Mucosa of rectum (tissue), 2 donors: Measurements from ENCODE around the gene SLC1A2.
A peak's percentile ranks its signal among the peaks of the same experiment; 100 is the strongest.
"Not testable (repeated sequence)": the region's sequence is repeated elsewhere in the genome, so short reads cannot be mapped to it uniquely, and the experiment has no call there.

Experiments
- H3K27ac ChIP-seq, 2 donors: one replicate each; pipeline ENCODE4 v1.7.0; 2013; ENCODE audit warnings: inconsistent platforms in 2 of 2, low read depth in 2 of 2, low read length in 2 of 2
- H3K27me3 ChIP-seq, 2 donors: one replicate each; pipeline ENCODE4 v1.7.0; 2013; ENCODE audit warnings: low read length in 2 of 2; ENCODE audit not compliant: control insufficient read depth in 2 of 2, insufficient read depth in 2 of 2
- H3K36me3 ChIP-seq, 2 donors: one replicate each; pipeline ENCODE4 v1.7.0; 2013; ENCODE audit warnings: low read length in 2 of 2; ENCODE audit not compliant: control insufficient read depth in 2 of 2, insufficient read depth in 2 of 2
- H3K4me1 ChIP-seq, 2 donors: one replicate each; pipeline ENCODE4 v1.7.0; 2013; ENCODE audit warnings: low read length in 2 of 2, mild to moderate bottlenecking in 1 of 2; ENCODE audit not compliant: control insufficient read depth in 2 of 2, insufficient read depth in 2 of 2
- H3K4me3 ChIP-seq, 2 donors: one replicate each; pipeline ENCODE4 v1.7.0; 2013; ENCODE audit warnings: low read length in 2 of 2
- H3K9ac ChIP-seq, 2 donors: one replicate each; pipeline ENCODE4 v1.7.0; 2013; ENCODE audit warnings: low read length in 2 of 2, low read depth in 1 of 2, mild to moderate bottlenecking in 1 of 2
- H3K9me3 ChIP-seq, 2 donors: one replicate each; pipeline ENCODE4 v1.7.0; 2013; ENCODE audit warnings: low read length in 2 of 2; ENCODE audit not compliant: control insufficient read depth in 2 of 2
- donor health status: healthy.
- donor health status: Normal muscosa, but diverticular disease.

SLC1A2 gene

GRCh38 chr11:35231076-35231860 lies 188.1 kb downstream of the SLC1A2 start:
- H3K9me3 ChIP-seq = no peaks in the 10 kb centered on the region
- no peak overlapping the region for H3K9ac ChIP-seq
- no peak overlapping the region for H3K4me3 ChIP-seq
- no peaks in the 10 kb centered on the region for H3K27me3 ChIP-seq
- no peak overlapping the region for H3K27ac ChIP-seq
- H3K4me1 ChIP-seq = no peaks in the 10 kb centered on the region
- peaks cover 18 to 28% of the 10 kb centered on the region in 2 donors for H3K36me3 ChIP-seq

- Histone ChIP-seq H3K9ac (no peak overlapping the region), H3K27me3 (no peaks in the 10 kb centered on the region), H3K27ac (no peak overlapping the region), H3K4me1 (no peaks in the 10 kb centered on the region), H3K4me3 (no peak overlapping the region), H3K9me3 (no peaks in the 10 kb centered on the region), H3K36me3 (peaks cover 18 to 28% of the 10 kb centered on the region in 2 donors)
These were observed 189.0 kb downstream of the SLC1A2 start for GRCh38 chr11:35230388-35230787.

GRCh38 chr11:35228328-35228725 lies 191.0 kb downstream of the SLC1A2 start:
- Histone ChIP-seq H3K9me3 (no peaks in the 10 kb centered on the region), H3K4me1 (no peaks in the 10 kb centered on the region), H3K36me3 (peaks cover 31 to 34% of the 10 kb centered on the region in 2 donors), H3K4me3 (no peak overlapping the region), H3K9ac (no peak overlapping the region), H3K27ac (no peak overlapping the region), H3K27me3 (no peaks in the 10 kb centered on the region)

- H3K4me3 ChIP-seq = no peak overlapping the region
- peaks cover 37 to 38% of the 10 kb centered on the region in 2 donors for H3K36me3 ChIP-seq
- no peaks in the 10 kb centered on the region for H3K27me3 ChIP-seq
- no peak overlapping the region for H3K9ac ChIP-seq
- no peaks in the 10 kb centered on the region for H3K4me1 ChIP-seq
- no peaks in the 10 kb centered on the region for H3K9me3 ChIP-seq
- H3K27ac ChIP-seq = peak overlapping the region in 1 of 2 donors; percentile 3
These were observed 191.6 kb downstream of the SLC1A2 start for GRCh38 chr11:35227576-35228327.

- H3K4me3 ChIP-seq, H3K27ac ChIP-seq, H3K9me3 ChIP-seq, H3K9ac ChIP-seq, H3K27me3 ChIP-seq, H3K4me1 ChIP-seq: not testable (repeated sequence)
- H3K36me3 ChIP-seq = peaks cover 44 to 45% of the 10 kb centered on the region in 2 donors
These were observed 192.6 kb downstream of the SLC1A2 start for GRCh38 chr11:35226756-35227155.

GRCh38 chr11:35225946-35226520 lies 193.3 kb downstream of the SLC1A2 start:
- Histone ChIP-seq H3K36me3 (peaks cover 48 to 51% of the 10 kb centered on the region in 2 donors), H3K27me3 (no peaks in the 10 kb centered on the region), H3K9me3 (no peaks in the 10 kb centered on the region), H3K27ac (no peak overlapping the region), H3K9ac (no peak overlapping the region), H3K4me1 (no peaks in the 10 kb centered on the region), H3K4me3 (no peak overlapping the region)

GRCh38 chr11:35223991-35224390 lies 195.4 kb downstream of the SLC1A2 start:
- no peak overlapping the region for H3K27ac ChIP-seq
- no peak overlapping the region for H3K4me3 ChIP-seq
- H3K4me1 ChIP-seq = no peaks in the 10 kb centered on the region
- H3K9ac ChIP-seq = no peak overlapping the region
- no peaks in the 10 kb centered on the region for H3K9me3 ChIP-seq
- H3K36me3 ChIP-seq = peaks cover 44 to 47% of the 10 kb centered on the region in 2 donors
- H3K27me3 ChIP-seq = no peaks in the 10 kb centered on the region

GRCh38 chr11:35223371-35223796 lies 196.0 kb downstream of the SLC1A2 start:
- Histone ChIP-seq H3K4me3 (no peak overlapping the region), H3K4me1 (no peaks in the 10 kb centered on the region), H3K27me3 (no peaks in the 10 kb centered on the region), H3K27ac (no peak overlapping the region), H3K9ac (no peak overlapping the region), H3K36me3 (peaks cover 38 to 47% of the 10 kb centered on the region in 2 donors), H3K9me3 (no peaks in the 10 kb centered on the region)

GRCh38 chr11:35218956-35219355 lies 200.4 kb downstream of the SLC1A2 start:
- Histone ChIP-seq H3K36me3 (peaks cover 49 to 56% of the 10 kb centered on the region in 2 donors), H3K27me3 (no peaks in the 10 kb centered on the region), H3K4me1 (no peaks in the 10 kb centered on the region), H3K9me3 (no peaks in the 10 kb centered on the region), H3K4me3 (no peak overlapping the region), H3K9ac (no peak overlapping the region), H3K27ac (peak overlapping the region in 1 of 2 donors; percentile 40)
